ENCODE data around the gene CYSRT1. TPM values are rescaled to one million over a fixed set of nuclear protein-coding genes. Genes with fewer than 3 reads are reported as not detected.

The CYSRT1 gene
- total and polyA plus RNA-seq, 2 donors from 2014 or later = 0.94 to 1.3 TPM

- H3K36me3 ChIP-seq (ENCODE audit: control insufficient read depth in 2 of 3, insufficient read depth in 3 of 3, low read length in 3 of 3) = peaks cover 0 to 2% (median 0%) of the 10 kb centered on the region in 3 donors
- intact Hi-C loops (cut with DNase I) = no loop called here
- no peak for DNase-seq
- TF ChIP-seq, protein P1, sequence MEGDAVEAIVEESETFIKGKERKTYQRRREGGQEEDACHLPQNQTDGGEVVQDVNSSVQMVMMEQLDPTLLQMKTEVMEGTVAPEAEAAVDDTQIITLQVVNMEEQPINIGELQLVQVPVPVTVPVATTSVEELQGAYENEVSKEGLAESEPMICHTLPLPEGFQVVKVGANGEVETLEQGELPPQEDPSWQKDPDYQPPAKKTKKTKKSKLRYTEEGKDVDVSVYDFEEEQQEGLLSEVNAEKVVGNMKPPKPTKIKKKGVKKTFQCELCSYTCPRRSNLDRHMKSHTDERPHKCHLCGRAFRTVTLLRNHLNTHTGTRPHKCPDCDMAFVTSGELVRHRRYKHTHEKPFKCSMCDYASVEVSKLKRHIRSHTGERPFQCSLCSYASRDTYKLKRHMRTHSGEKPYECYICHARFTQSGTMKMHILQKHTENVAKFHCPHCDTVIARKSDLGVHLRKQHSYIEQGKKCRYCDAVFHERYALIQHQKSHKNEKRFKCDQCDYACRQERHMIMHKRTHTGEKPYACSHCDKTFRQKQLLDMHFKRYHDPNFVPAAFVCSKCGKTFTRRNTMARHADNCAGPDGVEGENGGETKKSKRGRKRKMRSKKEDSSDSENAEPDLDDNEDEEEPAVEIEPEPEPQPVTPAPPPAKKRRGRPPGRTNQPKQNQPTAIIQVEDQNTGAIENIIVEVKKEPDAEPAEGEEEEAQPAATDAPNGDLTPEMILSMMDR (IDR thresholded peaks at IDR 0.05; ENCODE audit: borderline replicate concordance, extremely low read depth, insufficient read depth) = no peak
- no peak for FAIRE-seq
- H3K27me3 ChIP-seq (ENCODE audit: control insufficient read depth, insufficient read depth, low read length) = no peaks in the 10 kb centered on the region
- H3K27ac ChIP-seq (ENCODE audit: low read depth in 2 of 2, low read length in 2 of 2) = no peak overlapping the region
- no peaks in the 10 kb centered on the region for H3K9me3 ChIP-seq (ENCODE audit: control insufficient read depth in 2 of 3, insufficient read depth in 1 of 3, low read length in 3 of 3)
- peaks cover 0 to 9% (median 0%) of the 10 kb centered on the region in 3 donors for H3K4me1 ChIP-seq (ENCODE audit: control insufficient read depth in 2 of 3, insufficient read depth in 2 of 3, low read depth in 1 of 3, low read length in 3 of 3)
- no peak overlapping the region for H3K4me3 ChIP-seq (ENCODE audit: low read length in 3 of 3)
- no peak overlapping the region for H3K9ac ChIP-seq (ENCODE audit: low read length in 3 of 3)
Observed at GRCh38 chr9:137212520-137212919, 12.5 kb upstream of the CYSRT1 start.

DNA sequence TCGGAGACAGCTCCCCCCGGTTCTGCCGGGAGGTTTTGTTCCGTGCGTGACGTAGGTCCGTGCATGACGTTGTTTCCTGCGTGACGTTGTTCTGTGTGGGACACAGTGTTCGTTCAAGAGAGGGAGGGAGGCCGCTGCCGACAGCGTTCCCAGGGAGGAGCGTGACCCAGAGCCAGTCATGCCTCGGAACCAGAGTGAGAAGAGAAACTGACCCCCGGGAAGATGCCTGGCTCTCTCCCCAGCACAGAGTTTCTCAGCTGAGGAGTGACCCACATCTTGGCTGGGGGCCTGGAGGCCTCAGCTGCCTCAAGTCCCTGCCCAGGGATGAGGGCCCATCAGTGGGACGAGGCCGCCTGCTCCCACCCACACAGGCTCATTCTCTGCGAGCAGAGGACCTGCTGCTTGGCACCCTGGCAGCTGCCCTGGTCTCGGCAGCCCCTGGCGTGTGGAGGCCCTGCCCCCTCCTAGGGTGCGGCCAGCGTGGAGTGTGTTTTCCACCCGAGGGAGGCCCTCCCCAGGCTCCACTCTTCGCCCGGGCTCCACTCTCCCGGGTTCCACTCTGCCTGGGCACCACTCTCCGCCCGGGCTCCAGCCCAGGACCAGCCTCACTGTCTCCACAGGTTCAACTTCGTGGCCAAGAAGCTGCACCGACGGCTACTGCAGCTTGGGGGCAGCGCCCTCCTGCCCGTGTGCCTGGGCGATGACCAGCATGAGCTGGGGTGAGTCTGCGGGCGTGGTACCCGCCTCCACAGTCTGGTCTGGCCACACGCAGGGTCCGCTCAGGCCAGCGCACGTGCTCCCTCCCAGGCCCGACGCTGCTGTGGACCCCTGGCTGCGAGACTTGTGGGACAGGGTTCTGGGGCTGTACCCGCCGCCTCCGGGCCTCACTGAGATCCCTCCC lies 11.6 kb upstream of the CYSRT1 start:
- Histone ChIP-seq H3K9me3 (ENCODE audit: control insufficient read depth in 2 of 3, insufficient read depth in 1 of 3, low read length in 3 of 3) (no peaks in the 10 kb centered on the region), H3K27ac (ENCODE audit: low read depth in 2 of 2, low read length in 2 of 2) (no peak overlapping the region), H3K36me3 (ENCODE audit: control insufficient read depth in 2 of 3, insufficient read depth in 3 of 3, low read length in 3 of 3) (peaks cover 0 to 2% (median 0%) of the 10 kb centered on the region in 3 donors), H3K27me3 (ENCODE audit: control insufficient read depth, insufficient read depth, low read length) (no peaks in the 10 kb centered on the region), H3K9ac (ENCODE audit: low read length in 3 of 3) (no peak overlapping the region), H3K4me1 (ENCODE audit: control insufficient read depth in 2 of 3, insufficient read depth in 2 of 3, low read depth in 1 of 3, low read length in 3 of 3) (peaks cover 0 to 16% (median 0%) of the 10 kb centered on the region in 3 donors), H3K4me3 (ENCODE audit: low read length in 3 of 3) (no peak overlapping the region)
- intact Hi-C loops (cut with DNase I) = no loop called here
- TF ChIP-seq, protein P1 (IDR thresholded peaks at IDR 0.05; ENCODE audit: borderline replicate concordance, extremely low read depth, insufficient read depth) = no peak
- no peak for DNase-seq
- no peak for FAIRE-seq

DNA sequence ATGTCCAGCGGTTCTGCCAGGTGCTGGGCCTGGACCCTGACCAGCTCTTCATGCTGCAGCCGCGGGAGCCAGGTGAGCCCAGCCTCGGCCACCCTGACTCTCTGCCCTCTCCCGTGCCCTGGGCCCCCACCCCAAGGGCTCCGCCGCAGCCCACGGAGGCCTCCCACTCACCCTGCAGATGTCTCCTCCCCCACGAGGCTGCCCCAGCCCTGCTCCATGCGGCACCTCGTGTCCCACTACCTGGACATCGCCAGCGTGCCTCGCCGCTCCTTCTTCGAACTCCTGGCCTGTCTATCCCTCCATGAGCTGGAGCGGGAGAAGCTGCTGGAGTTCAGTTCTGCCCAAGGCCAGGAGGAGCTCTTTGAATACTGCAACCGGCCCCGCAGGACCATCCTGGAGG lies 10.4 kb upstream of the CYSRT1 start:
- no peaks in the 10 kb centered on the region for H3K27me3 ChIP-seq (ENCODE audit: control insufficient read depth, insufficient read depth, low read length)
- TF ChIP-seq, protein P1 (IDR thresholded peaks at IDR 0.05; ENCODE audit: borderline replicate concordance, extremely low read depth, insufficient read depth) = no peak
- peaks cover 0 to 2% (median 0%) of the 10 kb centered on the region in 3 donors for H3K36me3 ChIP-seq (ENCODE audit: control insufficient read depth in 2 of 3, insufficient read depth in 3 of 3, low read length in 3 of 3)
- H3K9ac ChIP-seq (ENCODE audit: low read length in 3 of 3) = no peak overlapping the region
- H3K27ac ChIP-seq (ENCODE audit: low read depth in 2 of 2, low read length in 2 of 2) = no peak overlapping the region
- H3K4me3 ChIP-seq (ENCODE audit: low read length in 3 of 3) = no peak overlapping the region
- FAIRE-seq (no peak), DNase-seq (no peak)
- intact Hi-C loops (cut with DNase I) = no loop called here
- no peaks in the 10 kb centered on the region for H3K9me3 ChIP-seq (ENCODE audit: control insufficient read depth in 2 of 3, insufficient read depth in 1 of 3, low read length in 3 of 3)
- peaks cover 0 to 21% (median 0%) of the 10 kb centered on the region in 3 donors for H3K4me1 ChIP-seq (ENCODE audit: control insufficient read depth in 2 of 3, insufficient read depth in 2 of 3, low read depth in 1 of 3, low read length in 3 of 3)
